Keratinocyte (primary cell): ENCODE results near the gene NVL. TPM values are rescaled to one million over a fixed set of nuclear protein-coding genes. Genes with fewer than 3 reads are reported as not detected.

Source experiments
- DNase-seq: peaks from one replicate; pipeline ENCODE4 v3.0.0-alpha.2; 2011; ENCODE audit warnings: low read depth, missing footprints, low spot score
- FAIRE-seq: peaks from 2 replicates; lab custom pipeline; 2011; peaks lifted over from hg19 to GRCh38; lab: Jason Lieb, UNC
- H2AFZ ChIP-seq: 2 replicates; pipeline ENCODE4 v1.6.0; 2012; ENCODE audit warnings: low read length, control low read depth, inconsistent platforms; ENCODE audit not compliant: control insufficient read depth
- H3K27ac ChIP-seq: 2 replicates; pipeline ENCODE4 v1.5.1; 2011; ENCODE audit warnings: low read length; ENCODE audit not compliant: control insufficient read depth, insufficient read depth
- H3K27me3 ChIP-seq: 3 replicates; pipeline ENCODE4 v1.6.0; 2011; ENCODE audit warnings: low read length; ENCODE audit not compliant: control insufficient read depth, insufficient read depth; ENCODE audit errors: extremely low read depth
- H3K36me3 ChIP-seq, 2 experiments: 2 replicates in 1 of 2; 3 replicates in 1 of 2; pipeline ENCODE4 v1.5.1; 2011; ENCODE audit warnings: low read length in 2 of 2, mild to moderate bottlenecking in 1 of 2; ENCODE audit not compliant: control insufficient read depth in 2 of 2, insufficient read depth in 2 of 2; ENCODE audit errors: extremely low read depth in 1 of 2
- H3K4me1 ChIP-seq: 3 replicates; pipeline ENCODE4 v1.5.1; 2011; ENCODE audit warnings: low read length; ENCODE audit not compliant: control insufficient read depth, insufficient read depth; ENCODE audit errors: extremely low read depth
- H3K4me2 ChIP-seq: 3 replicates; pipeline ENCODE4 v1.6.0; 2011; ENCODE audit warnings: low read depth, low read length; ENCODE audit not compliant: control insufficient read depth, insufficient read depth; ENCODE audit errors: extremely low read depth
- H3K4me3 ChIP-seq, 3 experiments: fragments of 200-600 bp in 1 of 3; sonication (generic) in 1 of 3; 2 replicates in 2 of 3; 3 replicates in 1 of 3; pipeline ENCODE4 v1.5.1; 2011 to 2016; ENCODE audit warnings: low read length in 3 of 3, mild to moderate bottlenecking in 3 of 3, control low read depth in 2 of 3, inconsistent platforms in 1 of 3, low read depth in 1 of 3, mixed read lengths in 1 of 3, mixed run types in 1 of 3, moderate library complexity in 1 of 3; ENCODE audit not compliant: control insufficient read depth in 2 of 3, insufficient read depth in 2 of 3; ENCODE audit errors: extremely low read depth in 1 of 3
- H3K79me2 ChIP-seq: 2 replicates; pipeline ENCODE4 v1.6.0; 2012; ENCODE audit warnings: low read length; ENCODE audit not compliant: control insufficient read depth, insufficient read depth
- H3K9ac ChIP-seq: 3 replicates; pipeline ENCODE4 v1.6.0; 2011; ENCODE audit warnings: low read length; ENCODE audit not compliant: control insufficient read depth, insufficient read depth; ENCODE audit errors: extremely low read depth
- H3K9me1 ChIP-seq: 3 replicates; pipeline ENCODE4 v1.6.0; 2011; ENCODE audit warnings: low read length; ENCODE audit not compliant: control insufficient read depth, insufficient read depth; ENCODE audit errors: extremely low read depth
- H3K9me3 ChIP-seq: 2 replicates; pipeline ENCODE4 v1.5.1; 2012; ENCODE audit warnings: low read depth, low read length; ENCODE audit not compliant: control insufficient read depth
- H4K20me1 ChIP-seq: 3 replicates; pipeline ENCODE4 v1.6.0; 2011; ENCODE audit warnings: low read length; ENCODE audit not compliant: control insufficient read depth, insufficient read depth; ENCODE audit errors: extremely low read depth
- CTCF ChIP-seq, 3 experiments: IDR thresholded peaks in 1 of 3; conservative IDR thresholded peaks in 1 of 3; optimal IDR thresholded peaks in 1 of 3; 2 replicates in 2 of 3; 3 replicates in 1 of 3; pipeline versions ENCODE3 to v1.5.1; 2011; ENCODE audit warnings: low read length in 3 of 3, mild to moderate bottlenecking in 3 of 3, moderate library complexity in 2 of 3, control low read depth in 1 of 3, inconsistent platforms in 1 of 3; ENCODE audit not compliant: insufficient read depth in 2 of 3; ENCODE audit errors: extremely low read depth in 1 of 3
- EZH2 ChIP-seq: IDR thresholded peaks from one replicate; pipeline ENCODE4 v1.6.1; 2012; ENCODE audit warnings: inconsistent platforms, mild to moderate bottlenecking, low read length, moderate library complexity
- dilution Hi-C: fragments of 300-500 bp; cut with MboI; formaldehyde crosslinking; loops from one replicate; pipeline ENCODE4 v1.7.0; 2020; ENCODE audit warnings: low sequenced_read_pairs; ENCODE audit not compliant: extremely low pct_ligation_motif_present
- polyA plus RNA-seq, 5 experiments: library from polyadenylated mRNA; depleted of rRNA in 3 of 5; stranded (reverse) in 3 of 5; stranded (forward) in 1 of 5; unstranded in 1 of 5; fragments of >200 nt; gene quantifications; 1 replicate in 1 of 5; 2 replicates in 3 of 5; 3 replicates in 1 of 5; pipeline versions ENCODE4 v1.2.1 to v1.2.3, GENCODE V29; 2011 to 2012; ENCODE audit warnings: missing spikeins in 2 of 5, low read depth in 1 of 5, low replicate concordance in 1 of 5

Gene NVL
- polyA plus RNA-seq, 1 donor (not counting 4 experiments of a cell fraction or from before 2014, with no cell fraction given) = 24.9 TPM

DNA sequence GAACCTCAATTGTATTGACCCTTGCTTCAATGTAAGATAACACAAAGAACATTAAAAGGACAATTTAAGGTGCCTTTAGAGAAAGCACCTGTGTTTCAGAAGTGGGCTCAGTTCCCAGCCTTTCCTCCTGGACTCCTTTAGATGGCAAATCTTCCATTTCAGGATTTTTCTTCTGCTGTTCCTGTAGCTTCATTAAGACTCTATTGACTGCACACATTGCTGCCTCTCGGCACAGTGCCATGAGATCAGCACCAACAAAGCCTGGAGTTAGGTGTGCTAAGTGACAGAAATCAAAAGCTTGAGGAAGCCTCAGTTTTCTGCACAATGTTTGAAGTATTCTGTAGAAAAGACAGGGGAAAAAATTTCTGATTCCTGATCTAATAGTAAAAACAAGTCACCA lies 40.6 kb downstream of the NVL start:
- H3K36me3 ChIP-seq = peaks cover 15 to 16% of the 10 kb centered on the region in 2 experiments
- no peak overlapping the region for H3K4me2 ChIP-seq
- dilution Hi-C loops = no loop called here

DNA sequence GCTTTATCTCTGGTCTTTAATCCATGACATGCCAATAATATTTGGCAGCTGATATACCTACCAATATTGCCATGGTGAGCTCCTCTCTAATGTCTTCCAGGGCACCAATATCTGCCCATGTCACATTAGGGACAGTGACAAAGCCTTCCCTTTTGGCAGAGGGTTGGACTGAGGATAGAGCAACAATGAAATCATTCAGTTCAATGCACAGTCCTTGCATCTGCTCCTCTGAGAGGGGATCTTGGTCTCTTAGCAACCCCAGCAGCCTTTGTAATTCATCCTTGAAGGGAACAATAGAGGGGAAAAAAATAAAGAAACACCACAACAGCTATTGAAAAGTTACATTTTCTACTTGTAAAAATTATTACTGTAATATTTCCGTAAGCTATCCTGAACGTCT lies 42.3 kb downstream of the NVL start:
- Histone ChIP-seq H3K9ac (no peak overlapping the region), H3K79me2 (no peaks in the 10 kb centered on the region), H4K20me1 (no peaks in the 10 kb centered on the region), H3K9me1 (no peaks in the 10 kb centered on the region), H2AFZ (no peak overlapping the region), H3K4me2 (no peak overlapping the region), H3K4me3 (no peak overlapping the region), H3K27ac (no peak overlapping the region), H3K4me1 (peaks cover 6% of the 10 kb centered on the region), H3K27me3 (no peaks in the 10 kb centered on the region), H3K36me3 (peaks cover 8% of the 10 kb centered on the region in 2 experiments), H3K9me3 (no peaks in the 10 kb centered on the region)
- no peak for FAIRE-seq
- dilution Hi-C loops = no loop called here
- TF ChIP-seq CTCF (optimal IDR thresholded peaks at IDR 0.05 in 1 of 3, IDR thresholded peaks at IDR 0.05 in 1 of 3, conservative IDR thresholded peaks at IDR 0.05 in 1 of 3; ENCODE audit: extremely low read depth in 1 of 3, insufficient read depth in 2 of 3, low read length in 3 of 3) = no peak
- no peak for TF ChIP-seq EZH2
- no peak for DNase-seq

More for the DNA sequence above, 40.6 kb downstream of the NVL start:
- Histone ChIP-seq H3K27me3 (no peaks in the 10 kb centered on the region), H3K27ac (no peak overlapping the region), H3K9me3 (no peaks in the 10 kb centered on the region), H4K20me1 (no peaks in the 10 kb centered on the region), H3K4me3 (no peak overlapping the region), H3K79me2 (no peaks in the 10 kb centered on the region), H2AFZ (no peak overlapping the region), H3K9me1 (no peaks in the 10 kb centered on the region), H3K4me1 (peaks cover 6% of the 10 kb centered on the region), H3K9ac (no peak overlapping the region)
- TF ChIP-seq EZH2 = no peak
- no peak for TF ChIP-seq CTCF (optimal IDR thresholded peaks at IDR 0.05 in 1 of 3, IDR thresholded peaks at IDR 0.05 in 1 of 3, conservative IDR thresholded peaks at IDR 0.05 in 1 of 3; ENCODE audit: extremely low read depth in 1 of 3, insufficient read depth in 2 of 3, low read length in 3 of 3)
- FAIRE-seq = no peak
- DNase-seq = no peak
